ENCODE data around the gene KNDC1.

DNA sequence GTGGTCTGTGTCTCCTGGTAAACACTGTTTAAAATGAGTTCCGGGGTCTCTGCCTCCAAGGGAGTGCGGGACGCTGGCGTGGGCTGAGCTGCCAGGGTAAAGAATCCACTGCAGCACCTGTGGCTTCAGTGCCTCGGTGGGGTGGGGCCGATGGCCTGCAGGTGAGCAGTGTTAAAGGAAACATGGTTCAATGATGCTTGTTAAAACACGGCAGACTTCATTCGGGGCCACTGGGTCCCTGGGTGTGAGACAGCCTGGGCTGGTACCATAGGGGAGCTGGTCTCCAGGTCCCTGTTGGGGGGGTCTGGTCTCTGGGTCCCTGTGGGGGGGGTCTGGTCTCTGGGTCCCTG is 24.9 kb upstream of the KNDC1 start:
- TF ChIP-seq, protein P1, sequence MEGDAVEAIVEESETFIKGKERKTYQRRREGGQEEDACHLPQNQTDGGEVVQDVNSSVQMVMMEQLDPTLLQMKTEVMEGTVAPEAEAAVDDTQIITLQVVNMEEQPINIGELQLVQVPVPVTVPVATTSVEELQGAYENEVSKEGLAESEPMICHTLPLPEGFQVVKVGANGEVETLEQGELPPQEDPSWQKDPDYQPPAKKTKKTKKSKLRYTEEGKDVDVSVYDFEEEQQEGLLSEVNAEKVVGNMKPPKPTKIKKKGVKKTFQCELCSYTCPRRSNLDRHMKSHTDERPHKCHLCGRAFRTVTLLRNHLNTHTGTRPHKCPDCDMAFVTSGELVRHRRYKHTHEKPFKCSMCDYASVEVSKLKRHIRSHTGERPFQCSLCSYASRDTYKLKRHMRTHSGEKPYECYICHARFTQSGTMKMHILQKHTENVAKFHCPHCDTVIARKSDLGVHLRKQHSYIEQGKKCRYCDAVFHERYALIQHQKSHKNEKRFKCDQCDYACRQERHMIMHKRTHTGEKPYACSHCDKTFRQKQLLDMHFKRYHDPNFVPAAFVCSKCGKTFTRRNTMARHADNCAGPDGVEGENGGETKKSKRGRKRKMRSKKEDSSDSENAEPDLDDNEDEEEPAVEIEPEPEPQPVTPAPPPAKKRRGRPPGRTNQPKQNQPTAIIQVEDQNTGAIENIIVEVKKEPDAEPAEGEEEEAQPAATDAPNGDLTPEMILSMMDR (IDR thresholded peaks at IDR 0.05; ENCODE audit: low read length) = no peak
- no peak for TF ChIP-seq EZH2 (IDR thresholded peaks at IDR 0.05; ENCODE audit: borderline replicate concordance, low read length)
